ENCODE results near the gene PTPRT.
"Not testable (repeated sequence)": the region's sequence is repeated elsewhere in the genome, so short reads cannot be mapped to it uniquely, and the experiment has no call there.

PTPRT gene

GRCh38 chr20:42902509-42902908, 287.2 kb downstream of the PTPRT start:
- no peak for TF ChIP-seq CTCF (conservative IDR thresholded peaks at IDR 0.05; ENCODE audit: low read length)
- DNase-seq (ENCODE audit: low read depth): no peak
- no peak overlapping the region for H3K4me3 ChIP-seq (ENCODE audit: low read length)

GRCh38 chr20:42901689-42902440, 287.8 kb downstream of the PTPRT start:
- no peak for TF ChIP-seq CTCF (conservative IDR thresholded peaks at IDR 0.05; ENCODE audit: low read length)
- DNase-seq (ENCODE audit: low read depth): no peak
- H3K4me3 ChIP-seq (ENCODE audit: low read length): no peak overlapping the region

- not testable (repeated sequence) for DNase-seq (ENCODE audit: low read depth); H3K4me3 ChIP-seq (ENCODE audit: low read length)
Measured at GRCh38 chr20:42900764-42901163, 288.9 kb downstream of the PTPRT start.

- no peak for DNase-seq (ENCODE audit: low read depth)
- TF ChIP-seq CTCF (conservative IDR thresholded peaks at IDR 0.05; ENCODE audit: low read length): no peak
- H3K4me3 ChIP-seq (ENCODE audit: low read length): no peak overlapping the region
Measured at GRCh38 chr20:42895020-42895419, 294.7 kb downstream of the PTPRT start.

- DNase-seq (ENCODE audit: low read depth): no peak
Measured at GRCh38 chr20:42894483-42894882, 295.2 kb downstream of the PTPRT start.

GRCh38 chr20:42889517-42889916, 300.2 kb downstream of the PTPRT start:
- DNase-seq (ENCODE audit: low read depth): no peak
- H3K4me3 ChIP-seq (ENCODE audit: low read length): no peak overlapping the region
- no peak for TF ChIP-seq CTCF (conservative IDR thresholded peaks at IDR 0.05; ENCODE audit: low read length)

More at GRCh38 chr20:42894483-42894882, 295.2 kb downstream of the PTPRT start:
- no peak overlapping the region for H3K4me3 ChIP-seq (ENCODE audit: low read length)
- no peak for TF ChIP-seq CTCF (conservative IDR thresholded peaks at IDR 0.05; ENCODE audit: low read length)

- H3K4me3 ChIP-seq (ENCODE audit: low read length): no peak overlapping the region
- TF ChIP-seq CTCF (conservative IDR thresholded peaks at IDR 0.05; ENCODE audit: low read length): no peak
- no peak for DNase-seq (ENCODE audit: low read depth)
Measured at GRCh38 chr20:42887281-42887680, 302.4 kb downstream of the PTPRT start.

Measured in AG10803 (cell line).